K562 (cell line): ENCODE results near the gene FCRL2. TPM values are rescaled to one million over a fixed set of nuclear protein-coding genes. Genes with fewer than 3 reads are reported as not detected.

Experiments used
- ATAC-seq: fragments of 200-7000 bp; cut with Tn5 transposase; 3 replicates; pipeline ENCODE4 v1.9.1; 2020; ENCODE audit warnings: moderate library complexity
- BruUV-seq: library from RNA; stranded (reverse); fragments of 400-500 nt; replicated peaks from 2 replicates; lab custom pipeline; 2021; lab: Mats Ljungman, UMichigan
- CTCF ChIA-PET: fragments of 300-600 bp; formaldehyde crosslinking; extraction: SDS; loops from one replicate; lab custom pipeline; 2021; ENCODE audit warnings: low intra/inter-chr PET ratio; lab: Yijun Ruan, JAX
- POLR2A ChIA-PET: fragments of 300-600, 350-650 bp; sonication (Branson Sonifier 250); formaldehyde crosslinking; extraction: SDS; loops from one replicate; lab custom pipeline; 2021; ENCODE audit warnings: antibody characterized with exemption, inconsistent platforms; lab: Yijun Ruan, JAX
- DNase-seq, 4 experiments: peaks; one replicate each; pipeline versions ENCODE4 v3.0.0 to v3.0.0-alpha.2; 2011 to 2018; ENCODE audit warnings: low spot score in 3 of 4, mixed read lengths in 3 of 4; ENCODE audit errors: extremely low read depth in 1 of 4
- FAIRE-seq: peaks from 2 replicates; lab custom pipeline; 2011; peaks lifted over from hg19 to GRCh38; lab: Jason Lieb, UNC
- H2AFZ ChIP-seq: 2 replicates; pipeline ENCODE4 v1.6.0; 2011; ENCODE audit warnings: low read depth, low read length, control low read depth, inconsistent platforms
- H3K27ac ChIP-seq: fragments of 200-600 bp; 3 replicates; pipeline ENCODE4 v1.8.0; 2011; ENCODE audit warnings: low read depth, mild to moderate bottlenecking, control low read depth, inconsistent platforms, low read length, moderate library complexity, mixed read lengths; ENCODE audit errors: extremely low read depth
- H3K27me3 ChIP-seq, 2 experiments: fragments of 300-600 bp in 1 of 2; 2 replicates in 1 of 2; 3 replicates in 1 of 2; pipeline versions ENCODE4 v1.6.0 to v1.8.0; 2011; ENCODE audit warnings: inconsistent platforms in 2 of 2, low read length in 2 of 2, mild to moderate bottlenecking in 1 of 2, mixed read lengths in 1 of 2, moderate library complexity in 1 of 2; ENCODE audit not compliant: control insufficient read depth in 2 of 2, insufficient read depth in 2 of 2
- H3K36me3 ChIP-seq: fragments of 300-600 bp; 3 replicates; pipeline ENCODE4 v1.8.0; 2011; ENCODE audit warnings: mild to moderate bottlenecking, low read length, inconsistent platforms; ENCODE audit not compliant: control insufficient read depth, insufficient read depth
- H3K4me1 ChIP-seq, 2 experiments: fragments of 200-600 bp in 1 of 2; replicated peaks in 1 of 2; 2 replicates in 1 of 2; 3 replicates in 1 of 2; pipeline versions ENCODE4 v1.5.1 to v1.8.0; 2011; ENCODE audit warnings: inconsistent platforms in 2 of 2, low read length in 2 of 2, mild to moderate bottlenecking in 1 of 2, mixed read lengths in 1 of 2, moderate library complexity in 1 of 2; ENCODE audit not compliant: control insufficient read depth in 2 of 2, insufficient read depth in 2 of 2
- H3K4me2 ChIP-seq: 2 replicates; pipeline ENCODE4 v1.6.1; 2011; ENCODE audit warnings: low read length, control low read depth, inconsistent platforms, mixed read lengths; ENCODE audit not compliant: insufficient read depth
- H3K4me3 ChIP-seq: fragments of 200-600 bp; sonication (generic), shearing (Covaris generic); 2 replicates; pipeline ENCODE4 v1.5.1; 2016; ENCODE audit warnings: control low read depth, inconsistent platforms
- H3K79me2 ChIP-seq: fragments of 200-600 bp; 3 replicates; pipeline ENCODE4 v1.8.0; 2011; ENCODE audit warnings: low read length, inconsistent platforms; ENCODE audit not compliant: control insufficient read depth, insufficient read depth
- H3K9ac ChIP-seq, 2 experiments: 2 replicates each; pipeline versions ENCODE4 v1.6.0 to v1.6.1; 2011; ENCODE audit warnings: low read depth in 2 of 2, low read length in 2 of 2, control low read depth in 1 of 2, inconsistent platforms in 1 of 2, mild to moderate bottlenecking in 1 of 2, mixed read lengths in 1 of 2; ENCODE audit not compliant: insufficient read depth in 1 of 2
- H3K9me1 ChIP-seq: one replicate; pipeline ENCODE4 v1.6.0; 2011; ENCODE audit warnings: inconsistent platforms, mild to moderate bottlenecking, low read length, moderate library complexity; ENCODE audit not compliant: control insufficient read depth, insufficient read depth
- H3K9me3 ChIP-seq: replicated peaks from 2 replicates; pipeline ENCODE4 v1.5.1; 2011; ENCODE audit warnings: low read depth, low read length, inconsistent platforms; ENCODE audit not compliant: control insufficient read depth, insufficient read depth
- H4K20me1 ChIP-seq: replicated peaks from 2 replicates; pipeline ENCODE4 v1.6.1; 2011; ENCODE audit warnings: low read length, inconsistent platforms, mixed read lengths; ENCODE audit not compliant: control insufficient read depth, insufficient read depth
- GATAD2B ChIP-seq: fragments of 450-650 bp; IDR thresholded peaks from 2 replicates; pipeline ENCODE4 v1.6.1; 2017; ENCODE audit warnings: mild to moderate bottlenecking, borderline replicate concordance
- GTF2A2 ChIP-seq: IDR thresholded peaks from 2 replicates; pipeline ENCODE4 v1.6.1; 2016; ENCODE audit warnings: mild to moderate bottlenecking, missing genetic modification characterization, missing compliant biosample characterization
- MEF2A ChIP-seq: IDR thresholded peaks from 2 replicates; pipeline ENCODE4 v1.6.1; 2011; ENCODE audit warnings: low read depth, mild to moderate bottlenecking, low read length, moderate library complexity; ENCODE audit not compliant: control insufficient read depth
- RAD21 ChIP-seq, 2 experiments: fragments of 250-450 bp in 1 of 2; fragments of 450-650 bp in 1 of 2; sonication (Bioruptor Pico) in 1 of 2; formaldehyde crosslinking in 1 of 2; IDR thresholded peaks in 1 of 2; conservative IDR thresholded peaks in 1 of 2; 2 replicates each; pipeline versions ENCODE4 v1.4.0 to v1.8.0; 2020 to 2022; ENCODE audit warnings: mild to moderate bottlenecking in 2 of 2, moderate library complexity in 1 of 2
- SRSF3 ChIP-seq: fragments of 200-400 bp; formaldehyde crosslinking; IDR thresholded peaks from 2 replicates; pipeline ENCODE4 v1.6.1; 2016; ENCODE audit warnings: mild to moderate bottlenecking, low read length, moderate library complexity; ENCODE audit not compliant: insufficient read depth
- TGIF2 ChIP-seq: sonication (generic); formaldehyde crosslinking; IDR thresholded peaks from 2 replicates; pipeline ENCODE4 v1.8.1; 2022; ENCODE audit warnings: mild to moderate bottlenecking, missing genetic modification reagents, moderate library complexity
- TRIM24 ChIP-seq, 2 experiments: fragments of 450-650 bp; IDR thresholded peaks; 2 replicates each; pipeline ENCODE4 v1.6.1; 2016
- WGBS: fragments of 100-300 bp; shearing (Covaris generic); methylation state at CpG from one replicate; pipeline ENCODE4 v1.1.6; 2016; ENCODE audit warnings: low coverage, mixed read lengths; ENCODE audit not compliant: insufficient coverage; ENCODE audit errors: missing lambda C conversion rate; 5-methylcytosine and 5-hydroxymethylcytosine counted together
- in situ Hi-C: fragments of 300-500 bp; cut with MboI; formaldehyde crosslinking; loops from 4 replicates; pipeline ENCODE4 v1.15.0; 2018; ENCODE audit warnings: inconsistent platforms, mixed read lengths
- intact Hi-C: fragments of 100-400 bp; cut with micrococcal nuclease; formaldehyde crosslinking; loops from 2 replicates; pipeline ENCODE4 v1.14.2; 2022
- polyA plus RNA-seq, 8 experiments: library from polyadenylated mRNA; depleted of rRNA in 4 of 8; stranded (reverse) in 5 of 8; unstranded in 3 of 8; fragments of >200 nt; fragmentation: Nextera tagmentation in 2 of 8; fragmentation: Illumina TruSeq in 1 of 8; extraction: Ambion mirVana in 2 of 8; extraction: Trizol in 1 of 8; gene quantifications; 2 replicates each; pipeline versions ENCODE4 v1.2.1 to v1.2.3, GENCODE V29; 2011 to 2014; ENCODE audit warnings: inconsistent platforms in 1 of 8, missing spikeins in 1 of 8
- total RNA-seq, 7 experiments: library from RNA; depleted of rRNA in 6 of 7; stranded (reverse); fragments of >200 nt in 6 of 7; fragmentation: Illumina TruSeq in 2 of 7; extraction: Trizol in 2 of 7; gene quantifications; 2 replicates each; pipeline versions ENCODE4 v1.2.1 to v1.2.3, GENCODE V29; 2011 to 2021; ENCODE audit warnings: low replicate concordance in 1 of 7
- TF ChIP-seq, protein P1 (sequence below): fragments of 450-650 bp; formaldehyde crosslinking; IDR thresholded peaks from 2 replicates; pipeline ENCODE4 v1.4.0; 2020; ENCODE audit warnings: mild to moderate bottlenecking

FCRL2 gene
- total and polyA plus RNA-seq, 9 of the 15 experiments (the other 6 are each of a cell fraction or from before 2014, with no cell fraction given) = not detected

GRCh38 chr1:157773493-157774350 lies 3.2 kb downstream of the FCRL2 start (continued):
- TF ChIP-seq SRSF3 = no peak
- TF ChIP-seq, protein P1, sequence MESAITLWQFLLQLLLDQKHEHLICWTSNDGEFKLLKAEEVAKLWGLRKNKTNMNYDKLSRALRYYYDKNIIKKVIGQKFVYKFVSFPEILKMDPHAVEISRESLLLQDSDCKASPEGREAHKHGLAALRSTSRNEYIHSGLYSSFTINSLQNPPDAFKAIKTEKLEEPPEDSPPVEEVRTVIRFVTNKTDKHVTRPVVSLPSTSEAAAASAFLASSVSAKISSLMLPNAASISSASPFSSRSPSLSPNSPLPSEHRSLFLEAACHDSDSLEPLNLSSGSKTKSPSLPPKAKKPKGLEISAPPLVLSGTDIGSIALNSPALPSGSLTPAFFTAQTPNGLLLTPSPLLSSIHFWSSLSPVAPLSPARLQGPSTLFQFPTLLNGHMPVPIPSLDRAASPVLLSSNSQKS = no peak
- no peak for TF ChIP-seq TGIF2 (CRISPR knock-in tag)
- TF ChIP-seq GATAD2B = no peak
- no peak for TF ChIP-seq GTF2A2
- peak in 1 of 2 experiments; percentile 24; a peak in 1 of 4 replicates for TF ChIP-seq RAD21 (CRISPR knock-in tag; conservative IDR thresholded peaks at IDR 0.05 in 1 of 2, IDR thresholded peaks at IDR 0.05 in 1 of 2)

DNA sequence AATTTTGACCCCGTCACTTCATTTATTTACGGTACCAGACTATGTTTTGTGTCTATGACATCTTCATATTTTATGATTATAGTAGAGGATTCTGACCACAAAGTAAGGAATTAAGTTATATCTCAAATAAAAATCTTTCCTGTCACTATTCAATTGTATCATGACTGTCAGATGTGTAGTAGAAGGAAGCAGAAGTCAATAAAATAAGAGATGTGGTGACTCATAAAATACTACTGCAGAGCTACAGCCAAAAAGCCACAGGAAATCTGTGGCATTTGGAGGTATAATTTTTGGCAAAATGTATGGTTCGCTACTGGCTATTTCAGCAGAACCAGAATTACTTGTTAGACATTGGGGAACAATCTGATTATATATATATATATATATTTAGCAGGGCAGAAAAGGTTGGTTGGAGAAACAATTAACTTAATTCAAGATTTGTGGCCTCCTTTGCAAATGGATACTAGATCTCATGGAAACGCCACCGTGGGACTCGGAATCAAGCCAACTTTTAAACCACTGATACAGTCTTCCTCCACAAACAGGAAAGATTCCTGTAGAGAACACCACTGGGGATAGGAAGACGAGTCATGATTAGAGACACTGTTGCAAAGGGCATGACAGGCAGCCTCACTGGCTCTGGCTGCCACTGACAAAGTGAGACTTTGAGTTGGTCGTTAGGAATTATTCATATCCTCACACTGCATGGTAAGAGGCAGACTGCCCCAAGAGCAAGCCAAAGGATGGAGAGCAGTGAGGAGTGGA lies 5.1 kb downstream of the FCRL2 start:
- no peak overlapping the region for H3K27ac ChIP-seq
- no peaks in the 10 kb centered on the region; a peak in 1 of 5 replicates for H3K27me3 ChIP-seq
- 0% methylated on average over 8 of the region's 8 CpGs for WGBS
- TF ChIP-seq TRIM24 (IDR thresholded peaks at IDR 0.05) = no peak
- no peak for TF ChIP-seq MEF2A
- no peaks in the 10 kb centered on the region for H3K36me3 ChIP-seq
- in situ Hi-C loops (no loop called here), intact Hi-C loops (no loop called here)
- H4K20me1 ChIP-seq = no peaks in the 10 kb centered on the region
- H3K9me3 ChIP-seq = no peaks in the 10 kb centered on the region
- CTCF ChIA-PET = no interaction called here
- no peak overlapping the region for H3K4me3 ChIP-seq
- BruUV-seq = no TSS peak
- no peaks in the 10 kb centered on the region for H3K4me1 ChIP-seq
- ATAC-seq = no peak
- no peak overlapping the region for H3K9ac ChIP-seq
- no peak overlapping the region for H2AFZ ChIP-seq
- H3K4me2 ChIP-seq = no peak overlapping the region
- no peaks in the 10 kb centered on the region for H3K79me2 ChIP-seq
- FAIRE-seq = no peak
- H3K9me1 ChIP-seq = no peaks in the 10 kb centered on the region
- POLR2A ChIA-PET = interaction anchor here (1.4 kb wide), 1 partner anchor 104 kb away, joined by 3 read pairs; no protein-coding TSS in a partner anchor
- DNase-seq = no peak
